IPS-11a (cell line): ENCODE results near the gene PTPN18.
"Not testable (repeated sequence)": the region's sequence is repeated elsewhere in the genome, so short reads cannot be mapped to it uniquely, and the experiment has no call there.

Source experiments
- H3K4me3 ChIP-seq: one replicate; pipeline ENCODE4 v1.5.1; 2013; ENCODE audit warnings: low read depth, low read length, control low read depth

The PTPN18 gene

GRCh38 chr2:130380096-130380934 is 24.5 kb downstream of the PTPN18 start:
- H3K4me3 ChIP-seq: no peak overlapping the region

DNA sequence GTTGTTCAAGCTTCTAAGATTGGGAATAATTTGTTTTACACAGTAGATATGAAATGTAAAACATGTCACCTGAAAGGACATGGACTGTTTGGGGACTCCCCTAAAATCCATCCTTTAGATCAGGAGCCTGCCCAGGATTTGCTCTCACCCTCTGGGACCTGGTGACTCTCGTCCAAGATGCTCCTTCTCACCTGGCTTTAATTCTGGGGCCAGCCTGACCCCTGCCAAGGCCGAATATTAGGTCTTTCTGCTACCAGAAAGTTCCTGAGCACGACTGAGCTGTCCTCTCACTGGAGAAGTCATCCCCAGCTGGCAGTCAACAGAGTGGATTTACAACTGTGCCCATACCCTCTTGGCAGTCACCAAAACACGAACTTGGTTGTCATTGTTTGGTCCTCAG is 25.3 kb downstream of the PTPN18 start:
- H3K4me3 ChIP-seq: no peak overlapping the region

DNA sequence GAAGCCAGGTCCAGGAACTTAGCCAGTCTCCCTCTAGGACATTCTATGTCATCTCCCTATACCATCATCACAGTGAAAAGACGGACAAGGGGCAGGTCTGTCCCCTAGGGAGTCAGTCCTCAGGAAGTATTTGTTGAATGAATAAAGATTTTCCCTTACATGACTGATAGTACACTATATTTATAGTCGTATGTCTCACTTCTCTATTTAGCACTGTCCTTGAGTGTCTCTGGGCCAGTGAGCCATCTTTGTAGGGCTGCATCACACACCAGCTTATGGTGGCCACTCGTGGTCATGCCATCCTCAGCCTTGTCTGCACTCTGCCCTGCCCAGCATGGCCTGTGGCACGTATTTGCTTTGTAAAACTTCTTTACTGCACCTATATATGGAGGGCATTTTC is 25.8 kb downstream of the PTPN18 start:
- no peak overlapping the region for H3K4me3 ChIP-seq

- no peak overlapping the region for H3K4me3 ChIP-seq
Measured at GRCh38 chr2:130382313-130382917, 26.6 kb downstream of the PTPN18 start.

DNA sequence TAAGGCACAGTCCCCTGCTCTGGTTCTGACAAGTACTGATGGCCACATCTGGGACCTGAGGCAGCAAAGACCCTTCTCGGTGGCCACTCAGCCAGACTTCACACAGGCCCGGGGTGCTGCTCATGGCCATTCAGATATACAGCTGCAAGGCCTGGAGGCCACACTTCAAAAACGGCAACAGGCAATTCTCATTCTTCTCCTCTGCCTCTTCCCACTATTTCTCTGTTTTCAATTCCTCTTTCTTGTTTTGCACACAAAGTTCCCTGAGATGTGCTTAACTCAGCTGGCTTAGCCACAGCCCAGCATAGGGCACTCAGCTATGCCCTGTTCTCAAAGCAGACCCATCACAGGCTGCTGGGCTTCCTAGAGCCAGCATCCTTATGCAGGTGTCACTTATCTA is 29.9 kb downstream of the PTPN18 start:
- no peak overlapping the region for H3K4me3 ChIP-seq

GRCh38 chr2:130387071-130387400 is 31.2 kb downstream of the PTPN18 start:
- H3K4me3 ChIP-seq: no peak overlapping the region

- no peak overlapping the region for H3K4me3 ChIP-seq
Measured at GRCh38 chr2:130387804-130388203, 31.9 kb downstream of the PTPN18 start.

GRCh38 chr2:130388221-130388907 is 32.5 kb downstream of the PTPN18 start:
- no peak overlapping the region for H3K4me3 ChIP-seq

DNA sequence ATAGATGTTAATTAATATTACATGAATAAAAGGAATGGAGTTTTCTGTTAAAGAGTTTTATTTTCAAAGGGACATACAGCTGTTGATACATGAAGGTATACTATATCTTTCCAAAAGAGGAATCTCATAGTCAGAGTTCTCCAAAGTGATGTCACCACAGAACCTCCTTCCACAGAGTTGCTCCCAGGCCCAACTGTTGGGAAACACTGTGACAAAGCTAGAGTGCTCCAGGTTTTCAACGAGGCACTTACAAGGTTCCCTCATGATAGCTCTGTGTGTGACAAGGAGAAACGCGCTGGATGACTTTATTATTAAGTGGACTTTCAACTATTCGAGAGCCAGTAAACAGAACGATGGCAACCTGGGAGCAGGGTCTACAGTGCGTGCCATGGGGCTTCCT is 33.5 kb downstream of the PTPN18 start:
- no peak overlapping the region for H3K4me3 ChIP-seq

- no peak overlapping the region for H3K4me3 ChIP-seq
Measured at GRCh38 chr2:130389783-130390182, 33.9 kb downstream of the PTPN18 start.

GRCh38 chr2:130390460-130391057 is 34.7 kb downstream of the PTPN18 start:
- peak overlapping the region; percentile 53 for H3K4me3 ChIP-seq

GRCh38 chr2:130391058-130391871 is 35.4 kb downstream of the PTPN18 start:
- H3K4me3 ChIP-seq: peak overlapping the region; percentile 53

DNA sequence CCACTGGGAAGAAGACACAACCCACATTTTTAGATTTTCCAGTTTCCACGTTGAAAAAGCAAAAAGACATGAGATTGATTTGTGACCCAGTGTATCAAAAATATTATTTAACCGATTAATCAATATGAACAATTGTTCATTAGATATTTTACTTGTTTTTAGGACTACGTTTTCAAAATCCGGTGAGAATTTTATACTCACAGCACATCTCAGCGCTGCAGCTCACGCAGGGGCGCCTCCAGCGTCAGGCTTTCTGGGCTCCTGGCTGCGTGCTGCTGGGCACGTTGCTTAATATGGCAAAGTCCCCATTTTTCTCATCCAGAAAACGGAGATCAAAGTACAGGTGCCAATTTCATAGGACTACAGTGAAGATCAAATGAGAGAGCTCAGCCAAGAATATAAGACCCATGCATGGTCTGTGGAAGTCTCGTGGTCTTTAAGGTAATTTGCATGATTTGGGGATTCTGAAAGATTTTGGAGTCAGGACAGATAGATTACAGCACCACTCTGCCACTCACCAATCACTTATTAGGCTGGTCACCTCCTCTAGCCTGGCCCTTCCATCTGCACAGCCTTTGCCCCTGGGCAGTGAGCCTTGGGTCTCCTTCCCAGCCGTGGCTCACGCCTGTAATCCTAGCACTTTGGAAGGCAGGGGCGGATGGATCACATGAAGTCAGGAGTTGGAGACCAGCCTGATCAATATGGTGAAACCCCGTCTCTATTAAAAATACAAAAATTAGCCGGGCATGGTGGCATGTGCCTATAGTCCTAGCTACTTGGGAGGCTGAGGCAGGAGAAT is 36.2 kb downstream of the PTPN18 start:
- H3K4me3 ChIP-seq: peak overlapping the region; percentile 53

DNA sequence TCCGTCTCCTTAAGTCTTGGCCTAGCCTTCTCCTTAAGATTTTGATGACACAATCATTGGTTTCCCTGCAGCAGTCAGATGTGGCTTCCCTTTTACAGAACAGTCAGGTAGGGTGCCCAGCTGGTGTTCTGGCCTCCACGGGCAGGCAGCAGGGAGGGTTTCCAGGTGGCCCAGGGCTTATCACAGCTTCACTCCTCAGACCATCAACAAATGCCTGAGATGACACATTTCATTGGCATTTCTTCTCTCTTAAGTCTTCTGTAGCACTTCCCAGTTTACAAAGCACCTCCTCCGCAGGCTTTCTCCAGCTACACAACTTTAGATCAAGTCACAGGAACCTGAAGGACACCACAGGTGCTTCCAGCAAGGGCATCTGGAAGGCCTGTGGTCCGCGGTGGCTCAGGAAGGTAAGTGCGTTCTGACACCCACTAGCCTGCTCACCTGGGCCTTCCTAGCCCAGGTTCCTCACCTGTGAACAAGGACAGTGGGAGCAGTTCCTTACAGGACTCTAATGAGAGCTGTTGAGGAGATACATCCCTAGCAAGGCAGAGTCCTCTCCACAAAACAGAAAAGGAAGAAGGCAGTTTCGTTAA is 37.6 kb downstream of the PTPN18 start:
- no peak overlapping the region for H3K4me3 ChIP-seq

- not testable (repeated sequence) for H3K4me3 ChIP-seq
Measured at GRCh38 chr2:130406280-130406679, 50.4 kb downstream of the PTPN18 start.

- not testable (repeated sequence) for H3K4me3 ChIP-seq
Measured at GRCh38 chr2:130416693-130417092, 60.8 kb downstream of the PTPN18 start.

DNA sequence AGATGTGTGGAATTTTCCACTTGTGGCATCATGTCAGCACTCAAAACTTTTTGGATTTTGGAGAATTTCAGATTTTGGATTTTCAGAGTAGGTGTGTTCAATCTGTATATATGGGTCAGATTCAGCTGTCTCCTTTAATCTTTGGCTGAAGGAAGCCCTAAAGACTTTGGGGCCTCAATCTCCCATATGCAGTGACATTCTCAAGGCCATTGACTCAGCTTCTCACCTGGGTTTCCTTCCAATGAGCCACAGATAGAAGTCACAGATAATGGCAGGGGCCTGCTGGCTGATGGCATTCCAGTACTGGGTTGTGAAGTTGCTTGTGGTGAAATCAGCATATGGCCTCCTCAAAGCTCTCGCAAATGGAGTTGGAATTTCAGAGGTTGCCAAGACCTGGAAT is 63.0 kb downstream of the PTPN18 start:
- not testable (repeated sequence) for H3K4me3 ChIP-seq
